ENCODE data around the gene SLC6A6.
A peak's percentile ranks its signal among the peaks of the same experiment; 100 is the strongest.

Gene SLC6A6

DNA sequence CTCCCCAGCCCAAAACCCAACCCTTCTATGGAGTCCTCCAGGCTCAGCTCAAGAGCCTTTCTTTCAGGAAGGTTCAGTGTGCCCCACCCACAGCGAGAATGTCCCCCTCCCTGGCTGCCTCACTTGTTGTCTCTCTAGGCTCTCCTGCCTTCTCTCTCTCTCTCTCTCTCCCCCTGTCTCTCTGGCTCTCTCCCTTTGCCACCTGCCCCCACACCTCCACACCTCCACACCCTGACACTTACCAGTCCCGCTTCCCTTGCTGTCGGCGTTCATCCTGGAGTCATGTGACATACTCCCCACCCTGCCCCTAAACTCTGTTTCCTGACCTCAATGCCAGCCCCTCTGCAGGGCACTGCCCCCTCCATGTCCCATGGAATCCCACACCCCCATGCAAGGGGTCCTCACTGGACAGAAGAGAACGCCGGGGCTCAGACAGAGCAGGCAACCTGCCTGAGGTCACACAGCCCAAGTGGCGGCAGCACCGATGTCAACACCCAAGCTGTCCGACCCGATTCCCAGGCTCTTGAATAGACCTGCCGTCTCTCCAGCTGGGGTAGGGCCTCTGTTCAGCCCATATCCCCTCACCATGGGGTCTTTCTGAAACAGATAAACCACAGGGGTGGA is 28.5 kb upstream of the SLC6A6 start:
- DNase-seq, result no peak

DNA sequence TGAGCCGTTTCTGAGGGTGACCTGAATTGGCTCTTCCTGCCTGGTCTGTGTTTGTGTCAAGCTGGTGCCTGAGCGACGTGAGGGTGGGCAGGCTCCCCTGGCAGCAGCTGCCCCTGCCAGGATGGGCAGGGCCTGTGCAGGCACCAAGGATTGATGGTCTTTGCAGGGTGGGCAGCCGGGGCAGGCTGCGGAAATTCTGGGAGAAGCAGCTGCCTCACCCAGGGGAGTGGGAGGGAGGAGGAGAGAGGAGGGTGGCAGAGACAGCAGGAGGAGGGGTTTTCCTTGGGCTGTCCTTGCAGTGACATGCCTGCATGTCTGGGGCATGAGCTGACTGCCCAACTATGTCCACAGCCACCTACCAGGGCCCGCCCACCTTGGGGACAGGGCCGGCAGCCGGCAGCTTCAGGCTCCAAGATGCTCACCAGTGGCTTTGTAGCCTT is 27.9 kb upstream of the SLC6A6 start:
- DNase-seq, result no peak

DNA sequence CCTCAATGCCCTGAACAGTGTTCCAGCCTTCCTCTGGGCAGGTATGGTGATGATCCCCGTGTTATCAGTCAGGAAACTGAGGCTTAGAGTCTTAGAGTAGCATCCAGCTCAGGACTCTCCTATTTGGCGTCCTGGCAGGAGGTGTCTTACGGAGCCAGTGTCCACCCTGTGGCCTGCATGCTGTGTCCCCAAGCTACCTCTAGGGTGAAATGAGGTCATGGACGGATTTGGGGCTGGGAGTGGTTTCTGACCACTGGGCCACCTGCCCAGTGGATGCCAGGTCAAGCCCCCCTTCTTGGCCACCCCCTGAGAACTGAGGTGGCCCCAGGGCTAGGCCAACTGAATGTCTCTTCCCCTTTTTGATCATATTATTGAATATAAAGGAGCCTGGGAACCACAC is 27.2 kb upstream of the SLC6A6 start:
- DNase-seq, result no peak

DNA sequence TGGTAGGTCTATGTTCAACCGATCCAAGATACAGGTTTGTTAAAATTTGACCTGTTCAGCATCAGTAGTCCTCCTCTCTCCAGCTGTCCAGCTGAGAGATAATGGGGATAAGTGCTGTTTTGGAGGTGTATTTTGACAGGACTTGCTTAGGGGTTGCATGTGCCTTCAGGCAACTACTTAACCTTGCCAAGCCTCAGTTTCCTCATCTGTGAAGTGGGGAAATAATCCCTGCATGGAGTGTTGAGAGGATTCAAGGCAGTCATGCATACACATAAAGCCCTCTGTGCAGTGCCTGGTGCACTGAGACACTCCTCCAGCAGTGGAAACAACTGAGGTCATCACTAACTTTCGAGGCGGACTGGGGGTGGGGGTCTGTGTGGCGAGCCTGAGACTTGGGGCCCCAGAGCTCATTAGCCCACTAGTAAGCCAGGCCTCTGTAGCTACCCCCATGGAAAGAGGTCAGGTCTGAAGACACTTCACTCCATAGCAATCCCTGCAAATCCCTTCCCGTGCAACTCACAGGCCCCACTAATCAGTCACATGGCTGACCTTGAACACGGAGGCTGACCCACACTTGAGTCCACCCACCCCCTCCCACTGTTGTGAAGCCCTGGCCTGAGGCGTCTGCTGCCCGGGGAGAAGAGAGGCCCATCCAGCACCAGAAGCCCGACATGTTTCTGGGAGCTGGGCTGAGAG is 25.9 kb upstream of the SLC6A6 start:
- DNase-seq, result no peak

DNA sequence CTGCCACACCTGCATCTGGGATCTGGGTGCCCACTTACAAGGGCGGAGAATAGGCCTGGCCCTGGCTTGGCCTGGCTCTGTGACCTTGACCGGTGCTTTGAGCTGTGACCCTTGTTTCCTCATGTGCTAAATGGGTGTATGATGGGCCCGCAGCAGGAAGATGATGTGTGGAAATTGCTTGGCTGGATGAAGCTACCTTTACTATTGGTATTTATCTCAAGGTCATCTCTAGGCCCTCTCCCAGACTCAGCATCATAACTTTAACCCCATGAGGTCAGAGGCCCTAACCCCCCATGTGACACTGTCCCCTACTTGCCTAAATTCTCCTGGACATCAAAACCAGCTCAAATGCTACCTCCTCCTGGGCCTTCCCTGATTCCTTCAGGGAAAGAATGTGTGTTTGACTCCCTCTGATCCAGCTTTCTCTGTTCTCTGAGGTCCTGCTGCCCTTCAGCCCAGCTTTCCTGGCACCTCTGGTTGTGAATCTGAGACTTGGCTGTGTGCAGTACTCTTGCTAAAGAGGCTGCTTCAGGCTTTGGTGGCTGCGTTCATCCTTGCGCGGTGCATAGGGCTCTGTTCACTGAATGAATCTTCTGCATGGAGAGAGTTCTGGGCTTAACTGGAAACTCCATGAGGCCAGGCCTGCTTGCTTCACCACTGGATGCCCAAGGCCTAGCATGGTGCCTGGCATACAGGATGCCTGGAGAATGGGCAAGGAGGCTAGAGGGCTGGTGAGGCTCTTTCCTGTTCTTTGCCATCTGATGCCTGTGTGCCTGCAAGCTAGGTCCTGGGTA is 25.2 kb upstream of the SLC6A6 start:
- DNase-seq, result no peak

DNA sequence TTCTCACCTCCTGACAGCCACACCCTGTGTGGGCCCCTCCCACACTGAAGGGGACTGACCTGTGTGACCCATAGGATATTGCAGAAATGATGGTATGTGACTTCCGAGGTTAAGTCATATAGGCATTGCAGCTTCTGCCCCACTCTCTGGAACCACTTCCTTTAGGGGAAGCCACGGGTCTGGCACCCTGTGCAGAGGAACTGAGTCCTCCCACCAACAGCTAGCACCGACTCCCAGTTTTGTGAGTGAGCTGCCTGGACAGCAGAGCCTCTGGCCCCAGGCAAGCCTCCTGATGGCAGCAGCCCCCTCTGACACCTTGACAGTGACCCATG is 24.6 kb upstream of the SLC6A6 start:
- peak; percentile 43 for DNase-seq

DNA sequence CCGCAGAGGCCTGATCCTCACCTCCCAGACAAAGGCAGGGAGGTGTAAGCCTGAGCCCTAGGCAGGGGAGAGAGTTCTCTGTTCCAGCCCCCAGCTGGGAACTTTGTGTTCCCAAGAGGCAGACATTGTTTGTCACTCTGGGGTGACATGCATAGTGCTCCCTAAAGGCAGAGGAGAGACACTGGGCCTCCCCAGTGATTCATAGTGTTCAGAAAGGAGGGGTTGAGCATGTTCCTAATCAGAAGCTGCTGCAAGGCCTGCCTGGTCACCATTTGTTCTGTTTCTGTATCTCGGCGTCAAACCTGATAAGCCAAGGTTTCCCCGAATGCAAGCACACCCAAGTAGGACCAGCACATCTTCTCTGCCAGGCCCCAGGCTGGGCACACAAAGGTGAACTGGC is 24.0 kb upstream of the SLC6A6 start:
- DNase-seq, result no peak

DNA sequence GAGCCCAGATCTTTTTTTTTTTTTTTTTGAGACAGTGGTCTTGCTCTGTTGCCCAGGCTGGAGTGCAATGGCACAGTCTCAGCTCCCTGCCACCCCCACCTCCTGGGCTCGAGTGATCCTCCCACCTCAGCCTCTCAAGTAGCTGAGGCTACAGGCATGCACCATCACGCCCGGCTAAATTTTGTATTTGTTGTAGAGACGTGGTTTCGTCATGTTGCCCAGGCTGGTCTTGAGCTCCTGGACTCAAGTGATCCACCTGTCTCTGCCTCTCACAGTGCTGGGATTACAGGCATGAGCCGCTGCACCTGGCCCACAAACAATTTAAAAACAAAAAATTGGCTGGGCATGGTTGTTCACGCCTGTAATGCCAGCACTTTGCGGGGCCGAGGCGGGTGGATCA is 22.6 kb upstream of the SLC6A6 start:
- no peak for DNase-seq

DNA sequence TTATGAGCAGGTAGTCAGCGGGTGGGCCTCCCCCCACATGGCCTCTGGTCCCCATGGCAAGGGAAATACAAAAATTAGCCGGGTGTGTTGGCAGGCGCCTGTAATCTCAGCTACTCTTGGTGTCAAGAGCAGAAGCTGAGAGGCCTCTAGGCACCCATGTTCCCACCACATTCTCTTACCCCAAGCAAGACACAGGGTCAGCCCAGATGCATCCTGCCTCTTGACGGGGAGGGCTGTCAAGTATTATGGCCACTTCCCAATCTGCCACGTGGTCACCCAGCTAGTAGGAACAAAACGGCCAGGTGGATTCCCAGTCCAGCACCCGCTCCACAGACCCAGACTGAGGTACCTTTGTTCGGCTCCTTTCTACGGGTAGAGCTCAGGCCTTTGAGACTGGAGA is 16.2 kb upstream of the SLC6A6 start:
- DNase-seq, result no peak

DNA sequence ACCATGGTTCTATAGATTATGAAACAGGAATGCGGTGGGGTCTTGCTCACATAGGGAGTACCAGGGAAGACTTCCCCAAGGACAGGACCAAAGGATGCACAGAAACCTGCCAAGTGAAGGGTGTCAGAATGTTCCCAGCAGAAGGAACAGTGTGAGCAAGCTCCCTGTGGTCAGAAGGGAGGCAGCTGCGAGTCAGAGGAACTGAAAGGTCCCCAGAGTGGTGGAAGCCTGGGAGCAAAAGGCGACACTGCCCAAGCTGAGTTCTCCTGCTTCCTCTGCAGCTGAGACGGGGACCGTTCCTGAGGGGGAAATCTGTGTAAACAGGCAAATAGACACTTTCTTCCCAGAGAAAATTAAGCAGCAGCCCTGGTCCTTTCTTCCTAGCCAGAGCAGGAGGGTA is 14.2 kb upstream of the SLC6A6 start:
- DNase-seq, result no peak

DNA sequence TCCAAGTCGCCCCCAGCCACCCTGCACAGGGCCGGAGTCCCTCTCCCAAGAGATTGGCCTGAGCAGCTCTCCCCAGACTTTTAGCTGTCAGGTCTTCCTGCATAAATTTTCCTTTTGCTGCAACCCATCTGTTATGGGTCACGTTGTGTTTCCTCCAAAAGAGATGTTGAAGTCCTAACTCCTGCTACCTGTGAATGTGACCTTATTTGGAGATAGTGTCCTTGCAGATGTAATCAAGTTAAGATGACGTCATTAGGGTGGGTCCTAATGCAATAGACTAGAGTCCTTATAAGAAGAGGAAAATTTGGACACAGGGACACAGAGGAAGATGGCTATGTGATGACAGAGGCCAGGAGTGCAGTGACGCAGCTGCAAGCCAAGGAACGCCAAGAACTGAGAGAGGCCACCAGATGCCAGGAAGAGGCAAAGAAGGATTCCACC is 13.2 kb upstream of the SLC6A6 start:
- no peak for DNase-seq

DNA sequence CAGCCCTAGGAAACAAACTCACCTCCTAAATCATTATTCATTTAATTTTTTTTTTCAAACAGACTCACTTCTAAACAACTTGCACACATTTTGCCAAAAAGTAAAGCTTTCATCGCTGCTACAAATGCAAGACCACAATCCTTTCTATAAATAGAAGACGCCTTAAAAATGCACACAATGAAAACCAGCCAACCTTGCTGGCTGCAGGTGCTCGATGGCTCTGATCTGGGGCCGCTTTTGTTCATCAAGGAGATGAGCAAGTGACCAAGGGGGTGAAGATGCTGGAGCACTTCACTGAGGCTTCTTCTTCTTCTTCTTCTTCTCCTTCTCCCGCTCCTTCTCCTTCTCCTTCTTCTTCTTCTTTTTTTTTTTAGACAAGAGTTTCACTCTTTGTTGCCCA is 12.7 kb upstream of the SLC6A6 start:
- DNase-seq, result no peak

DNA sequence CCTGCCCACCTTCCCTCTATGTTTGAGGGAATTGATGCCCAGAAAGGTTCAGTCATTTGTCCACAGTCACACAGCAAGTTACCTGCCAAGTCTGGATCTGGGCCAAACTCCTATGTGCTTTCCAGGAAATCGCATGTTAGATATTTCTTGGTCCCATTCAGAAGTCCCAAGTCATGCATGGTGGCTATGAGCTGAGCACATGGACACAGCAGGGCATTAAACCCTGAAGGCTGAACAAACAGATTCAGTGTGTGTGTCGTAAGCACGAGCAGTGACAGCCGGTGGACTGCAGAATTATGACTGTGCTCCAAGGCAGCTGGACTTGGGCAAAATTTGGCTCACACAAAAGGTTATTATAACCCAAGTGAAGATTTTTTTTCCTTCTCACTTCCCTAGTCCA is 11.4 kb upstream of the SLC6A6 start:
- no peak for DNase-seq

DNA sequence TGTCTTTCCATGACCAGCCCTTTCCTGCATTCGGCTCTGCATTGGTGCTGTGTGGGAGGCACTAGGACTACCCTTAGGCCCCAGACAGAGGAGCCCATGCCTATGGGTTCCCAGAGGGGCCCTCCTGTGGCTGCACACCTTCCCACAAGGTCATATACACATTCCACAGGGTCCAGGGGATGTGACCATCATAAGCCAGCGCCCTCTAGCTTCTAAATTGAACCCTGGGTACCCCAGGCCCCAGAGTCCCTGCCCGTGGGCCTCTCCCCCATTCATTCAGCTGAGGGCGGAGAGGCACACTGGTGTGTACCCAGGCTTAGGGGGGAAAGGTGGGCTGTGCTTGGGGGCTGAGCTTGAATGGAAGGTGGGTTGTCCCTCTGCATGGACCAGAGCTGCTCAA is 10.2 kb upstream of the SLC6A6 start:
- DNase-seq, result no peak

DNA sequence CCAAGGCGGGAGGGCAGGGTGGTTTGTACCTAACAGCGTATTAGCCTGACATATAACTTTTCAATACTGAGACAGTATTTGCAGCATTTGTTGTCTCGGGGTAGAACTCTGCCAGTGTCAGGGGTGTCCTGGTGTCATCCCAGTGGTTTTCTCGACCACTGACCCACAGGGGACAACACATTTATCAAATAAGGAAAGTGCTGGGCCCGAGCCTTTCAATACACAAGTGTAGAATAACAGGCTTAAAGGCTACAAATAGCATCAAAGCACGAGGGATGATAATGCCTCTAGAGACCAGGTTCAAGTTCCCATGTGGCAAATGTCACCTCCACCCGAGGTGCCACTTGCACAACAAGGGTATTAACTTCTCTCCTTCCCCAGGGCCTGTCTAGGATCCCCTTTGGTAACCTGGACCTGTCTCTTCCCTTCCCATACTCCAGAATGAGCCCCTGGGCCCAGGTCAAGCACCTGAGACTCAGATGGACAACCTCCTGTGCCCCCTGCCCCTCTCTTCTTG is 9.5 kb upstream of the SLC6A6 start:
- DNase-seq, result no peak

DNA sequence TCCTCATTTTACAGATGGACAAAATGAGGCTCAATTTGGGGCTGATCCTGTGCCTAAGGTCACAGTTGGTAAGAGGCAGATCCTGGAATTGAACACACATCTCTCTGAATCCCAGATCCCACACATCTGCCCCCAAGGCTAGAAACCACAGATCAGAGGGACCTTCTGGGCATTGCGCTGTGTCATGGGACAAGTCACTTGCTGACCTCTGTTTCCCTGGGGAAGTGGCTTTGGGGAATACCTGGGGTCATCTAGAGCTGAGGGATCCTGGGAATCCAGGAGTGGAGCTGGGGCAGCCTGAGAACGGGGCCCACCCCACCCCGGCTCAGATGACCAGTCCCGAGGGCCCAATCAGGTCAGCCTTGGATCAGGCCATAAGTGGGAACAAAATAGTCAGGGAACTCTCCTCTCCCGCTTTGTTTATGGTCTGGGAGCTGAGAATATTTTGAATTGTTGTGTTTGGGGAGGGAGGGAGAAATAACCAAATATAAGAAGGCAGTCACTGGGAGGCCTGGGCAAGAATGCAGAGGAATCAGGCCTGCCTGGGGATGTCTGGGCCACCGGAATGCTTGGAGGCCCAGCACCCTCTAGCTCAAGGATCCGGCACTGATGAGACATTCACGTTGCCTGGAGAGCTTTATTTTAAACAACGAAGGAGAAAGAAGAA is 8.8 kb upstream of the SLC6A6 start:
- DNase-seq, result no peak

DNA sequence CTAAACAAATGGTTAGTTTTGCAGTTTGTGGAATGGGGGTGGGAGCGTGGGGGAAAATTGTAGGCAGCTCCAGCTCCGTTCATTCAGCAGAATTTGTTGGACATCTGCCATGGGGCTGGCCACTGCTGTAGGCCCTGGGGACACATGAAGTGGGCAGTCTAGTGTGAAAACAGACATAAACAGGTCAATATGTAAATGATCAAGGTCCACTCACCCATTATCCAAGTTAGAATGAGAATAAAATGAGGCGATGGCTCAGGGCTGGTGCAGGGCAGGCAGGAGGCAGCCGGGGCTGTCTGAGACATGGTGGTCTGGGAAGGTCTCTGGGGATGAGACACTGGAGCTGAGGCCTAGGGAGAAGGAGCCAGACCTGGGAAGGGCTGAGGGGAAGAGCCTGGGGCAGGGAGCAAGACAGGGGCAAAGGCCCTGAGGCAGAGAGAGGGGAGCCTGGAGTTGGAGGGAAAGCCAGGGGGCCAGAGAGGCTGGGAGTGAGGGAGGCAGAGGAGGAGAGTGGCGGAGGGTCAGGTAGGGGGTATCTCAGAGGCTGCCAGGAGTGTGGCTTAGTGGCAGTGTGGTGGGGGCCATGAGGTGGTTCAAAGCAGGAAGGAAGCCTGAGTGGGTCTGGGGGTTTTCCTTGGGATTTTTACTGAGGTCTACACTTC is 6.2 kb upstream of the SLC6A6 start:
- no peak for DNase-seq

DNA sequence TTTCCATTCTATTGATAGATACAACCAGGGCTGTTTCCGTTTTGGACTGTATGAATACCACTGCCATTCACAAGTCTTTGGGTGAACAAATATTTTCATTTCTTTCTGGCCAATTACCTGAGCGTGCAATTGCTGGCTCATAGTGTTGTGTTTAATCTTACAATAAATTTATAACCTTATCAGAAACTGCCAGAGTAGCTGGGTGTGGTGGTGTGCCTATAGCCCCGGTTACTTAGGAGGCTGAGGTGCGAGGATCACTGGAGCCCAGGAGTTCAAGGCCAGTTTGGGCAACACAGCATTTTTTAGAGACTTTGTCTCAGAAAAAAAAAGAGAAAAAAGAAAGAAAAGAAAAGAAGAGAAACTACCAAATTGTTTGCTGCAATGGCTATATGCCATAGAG is 5.4 kb upstream of the SLC6A6 start:
- DNase-seq, result no peak

DNA sequence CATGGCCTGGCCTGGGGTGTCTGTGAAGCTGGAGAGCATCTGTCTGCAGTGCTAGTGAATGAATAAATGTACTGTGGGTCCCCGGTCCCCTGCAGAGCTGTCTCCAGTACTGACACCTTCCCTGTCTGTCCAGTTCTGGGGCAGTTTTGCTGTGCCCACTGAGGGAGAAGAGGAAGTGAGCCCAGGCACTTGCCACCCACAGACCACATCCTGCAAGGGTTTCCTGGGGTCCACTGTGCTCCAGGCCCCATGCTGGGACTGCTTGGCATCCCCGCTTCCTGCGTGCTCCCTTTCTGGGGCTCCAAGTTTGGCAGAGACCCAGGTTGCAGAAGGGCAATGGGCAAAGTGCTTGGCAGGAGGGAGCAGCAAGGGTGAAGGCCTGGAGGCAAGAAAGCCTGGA is 4.9 kb upstream of the SLC6A6 start:
- no peak for DNase-seq

DNA sequence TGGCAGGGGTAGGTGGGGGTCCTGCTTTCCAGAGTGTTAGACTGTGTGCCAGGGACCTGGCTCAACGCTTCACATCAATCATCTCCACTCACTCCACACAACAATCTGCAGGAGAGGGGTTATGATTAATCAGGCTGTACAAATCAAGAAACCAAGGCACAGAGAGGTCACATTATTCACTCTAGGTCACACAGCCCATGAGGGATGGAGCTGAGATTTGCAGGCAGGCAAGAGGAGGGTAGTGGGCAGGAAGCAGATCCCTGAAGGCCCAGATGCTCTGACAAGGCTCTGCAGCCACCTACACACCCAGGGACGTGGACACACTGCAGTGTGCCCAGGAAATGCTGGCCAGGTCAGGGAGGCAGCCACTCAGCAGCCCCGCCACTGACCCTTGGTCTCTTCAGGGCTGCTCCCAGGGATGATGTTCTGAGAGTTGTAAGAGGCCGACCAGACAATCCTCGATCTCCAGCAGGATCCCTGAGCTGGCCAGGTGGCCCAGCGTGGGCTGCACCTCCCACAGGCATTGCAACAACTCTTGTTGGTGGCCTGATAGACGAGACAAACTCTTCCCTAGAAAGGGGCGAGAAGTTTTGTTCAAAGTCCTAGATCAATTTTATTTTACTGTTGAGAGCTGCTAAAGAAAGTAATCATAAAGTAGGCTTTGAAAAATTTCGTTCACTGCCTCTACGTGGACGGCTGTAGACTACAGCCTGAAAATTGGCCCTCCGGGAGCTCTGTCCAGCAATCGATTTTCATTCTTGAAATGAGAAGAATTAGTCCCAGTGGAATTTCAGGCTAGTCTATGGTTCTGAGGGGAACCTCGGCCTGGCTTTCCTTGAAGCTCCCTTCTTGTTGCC is 4.2 kb upstream of the SLC6A6 start:
- DNase-seq, result no peak

DNA sequence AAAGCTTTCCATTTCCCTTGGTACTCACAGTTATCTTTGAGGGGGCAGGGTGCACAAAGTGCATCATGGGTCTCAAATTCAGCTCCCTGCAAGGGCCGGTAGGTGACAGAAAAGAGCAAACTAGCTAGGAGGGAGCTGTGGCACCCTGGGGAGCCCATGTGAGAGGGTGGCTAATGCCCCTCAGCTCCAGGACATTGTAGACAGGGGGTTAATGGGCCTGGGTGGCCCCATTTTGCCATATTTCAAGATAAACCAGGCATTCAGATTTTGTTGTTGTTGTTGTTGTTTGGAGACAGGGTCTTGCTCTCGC is 3.7 kb upstream of the SLC6A6 start:
- DNase-seq, result no peak

DNA sequence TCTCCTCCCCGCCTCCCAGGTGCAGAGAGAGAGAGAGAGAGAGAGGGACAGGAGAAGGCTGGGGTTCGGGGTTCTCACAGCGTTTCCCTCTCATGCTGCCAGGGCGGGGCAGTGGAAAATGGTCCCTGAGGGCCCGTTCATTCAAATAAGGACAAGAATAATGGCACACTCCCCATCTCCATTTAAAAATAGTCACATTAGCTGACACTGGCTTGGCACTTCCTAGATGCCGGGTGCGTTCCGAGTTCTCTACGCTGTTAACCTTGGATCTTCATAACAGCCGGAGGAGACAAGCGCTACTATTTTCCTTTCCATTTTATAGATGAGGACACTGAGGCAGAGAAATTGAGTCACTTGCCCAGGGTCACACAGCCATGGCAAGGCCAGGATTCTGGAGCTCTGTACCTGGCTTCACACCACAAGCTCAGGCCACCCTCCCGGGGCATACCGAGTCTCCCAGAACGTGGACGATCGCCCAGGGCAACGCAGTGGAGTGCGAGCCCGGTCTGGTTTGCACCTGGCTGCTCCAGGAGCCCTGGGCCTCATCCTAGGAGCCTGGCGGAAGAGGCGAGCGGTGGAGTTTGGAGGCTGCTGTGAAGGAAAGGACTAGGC is 608 bp upstream of the SLC6A6 start:
- no peak for DNase-seq
